Measurements from ENCODE around the gene NOX3.
"Not testable (repeated sequence)": the region's sequence is repeated elsewhere in the genome, so short reads cannot be mapped to it uniquely, and the experiment has no call there.

Gene NOX3

DNA sequence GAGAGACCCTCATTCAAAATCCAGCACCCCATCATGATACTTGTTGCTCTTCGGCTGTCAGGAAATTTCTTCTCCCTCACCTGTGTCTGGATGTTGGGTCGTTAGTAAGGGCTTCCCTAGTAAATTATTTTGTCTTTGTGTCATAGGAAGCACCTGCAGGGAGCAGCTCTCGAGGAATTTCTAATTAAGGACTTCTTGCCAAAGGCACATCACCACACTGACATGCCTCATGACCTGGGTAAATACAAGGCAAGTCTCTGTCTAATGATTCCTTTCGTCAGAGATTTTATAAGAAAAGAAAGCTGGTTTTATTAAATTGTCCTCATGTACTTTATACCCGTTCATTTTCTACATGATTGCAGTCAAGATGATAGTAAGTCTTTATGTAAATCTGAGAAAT is at the start of gene NOX3:
Gene NOX3, minus strand, starts transcription at position 74 of the 400 bp plus-strand sequence. Its CDS starts 39 bp downstream, at position 35.
- no peak for DNase-seq (ENCODE audit: low read depth in 4 of 4, low spot score in 1 of 4)

GRCh38 chr6:155504848-155505607 is 49.4 kb upstream of the NOX3 start:
- DNase-seq (ENCODE audit: low read depth in 4 of 4, low spot score in 1 of 4) = no peak

DNA sequence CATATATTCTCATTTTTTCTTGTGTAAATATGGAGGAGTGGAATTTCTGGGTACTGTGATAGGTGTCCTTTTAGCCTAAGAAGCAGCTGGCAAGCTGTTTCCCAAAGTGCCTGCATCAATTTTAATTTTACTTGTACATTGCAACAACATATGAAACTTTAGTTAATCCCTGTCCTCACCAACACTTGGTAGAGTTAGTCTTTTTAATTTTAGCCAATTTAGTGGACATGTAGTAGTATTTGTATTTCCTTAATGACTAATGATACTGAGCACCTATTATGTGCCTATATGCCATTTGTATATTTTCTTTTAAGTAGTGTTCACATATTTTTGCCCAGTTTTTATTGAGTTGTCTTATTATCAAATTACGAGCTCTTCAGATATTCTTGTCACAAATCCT is 46.8 kb upstream of the NOX3 start:
- no peak for DNase-seq (ENCODE audit: low read depth in 4 of 4, low spot score in 1 of 4)

- DNase-seq (ENCODE audit: low read depth in 4 of 4, low spot score in 1 of 4) = no peak
Observed at GRCh38 chr6:155499574-155499973, 43.9 kb upstream of the NOX3 start.

DNA sequence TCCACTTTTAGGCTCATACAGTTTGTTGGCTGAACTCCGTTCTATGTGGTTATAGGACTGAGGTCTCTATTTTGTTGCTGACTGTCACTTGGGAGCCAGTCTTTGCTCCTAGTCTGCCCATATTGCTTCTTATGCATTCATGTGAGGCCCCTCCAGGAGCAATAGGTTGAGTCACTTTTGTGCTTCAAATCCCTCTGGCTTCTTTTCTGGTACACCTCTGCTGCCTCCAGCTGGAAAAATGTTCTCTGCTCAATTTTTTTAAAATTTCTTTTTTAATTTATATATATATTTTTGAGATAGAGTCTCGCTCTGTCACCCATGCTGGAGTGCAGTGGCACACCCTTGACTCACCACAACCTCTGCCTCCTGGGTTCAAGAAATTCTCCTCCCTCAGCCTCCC is 42.7 kb upstream of the NOX3 start:
- DNase-seq (ENCODE audit: low read depth in 4 of 4, low spot score in 1 of 4) = no peak

DNA sequence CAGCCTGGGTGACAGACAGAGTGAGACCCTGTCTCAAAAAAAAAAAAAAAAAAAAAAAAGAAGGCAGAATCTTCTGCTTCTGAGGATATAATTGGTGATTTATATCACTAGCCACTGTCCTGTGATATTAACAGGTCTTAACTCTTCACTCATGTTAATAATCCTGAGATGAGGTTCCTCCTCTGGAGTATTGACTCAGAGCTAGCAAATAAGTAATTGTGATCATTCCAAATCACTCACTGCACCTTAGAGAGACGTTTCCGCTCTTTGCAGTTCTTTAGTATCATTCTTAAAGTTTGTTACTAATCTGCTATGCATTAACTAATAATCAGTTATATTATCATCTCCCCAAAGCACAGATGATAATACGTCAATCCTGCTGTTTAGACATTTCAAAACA is 41.6 kb upstream of the NOX3 start:
- no peak for DNase-seq (ENCODE audit: low read depth in 4 of 4, low spot score in 1 of 4)

DNA sequence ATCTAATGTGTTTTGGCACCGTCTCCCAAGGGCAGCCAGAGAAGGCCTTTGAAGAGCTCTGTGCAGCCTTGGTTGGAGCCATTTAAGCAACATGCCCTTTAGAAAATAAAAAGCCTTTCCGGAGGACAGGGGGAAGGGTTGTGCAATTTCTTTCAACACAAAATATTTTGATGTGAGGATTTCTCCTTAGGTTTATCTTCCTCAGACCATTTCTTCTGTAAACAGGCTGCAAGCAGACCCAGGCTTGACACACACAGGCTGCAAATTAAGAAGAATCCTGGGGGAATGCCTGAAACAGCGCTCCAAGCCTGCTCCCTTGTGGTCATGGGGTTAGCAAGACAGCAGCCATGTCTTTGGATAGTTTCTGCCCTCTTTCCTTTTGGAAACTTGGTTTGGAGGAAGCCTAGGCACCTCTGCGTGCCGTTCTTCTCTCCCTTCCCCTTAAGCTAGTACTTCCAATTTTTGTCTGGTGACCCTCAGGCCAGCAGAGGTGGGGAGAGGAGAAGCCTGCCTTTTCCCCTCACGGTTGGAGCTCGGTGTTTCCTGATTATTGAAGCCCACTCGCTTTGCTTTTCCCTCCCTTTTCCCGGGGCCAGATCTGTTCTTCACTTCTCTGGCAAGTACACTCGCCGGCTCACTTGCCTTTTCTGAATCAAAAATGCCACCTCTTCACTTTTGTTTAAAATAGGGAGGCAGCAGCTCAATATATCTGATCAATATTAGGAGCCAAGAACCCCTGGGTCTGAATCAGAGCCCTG is 39.6 kb upstream of the NOX3 start:
- DNase-seq (ENCODE audit: low read depth in 4 of 4, low spot score in 1 of 4) = no peak

GRCh38 chr6:155493694-155494143 is 38.1 kb upstream of the NOX3 start:
- peak in 2 of 4 experiments; percentile 8 to 17 for DNase-seq (ENCODE audit: low read depth in 4 of 4, low spot score in 1 of 4)

DNA sequence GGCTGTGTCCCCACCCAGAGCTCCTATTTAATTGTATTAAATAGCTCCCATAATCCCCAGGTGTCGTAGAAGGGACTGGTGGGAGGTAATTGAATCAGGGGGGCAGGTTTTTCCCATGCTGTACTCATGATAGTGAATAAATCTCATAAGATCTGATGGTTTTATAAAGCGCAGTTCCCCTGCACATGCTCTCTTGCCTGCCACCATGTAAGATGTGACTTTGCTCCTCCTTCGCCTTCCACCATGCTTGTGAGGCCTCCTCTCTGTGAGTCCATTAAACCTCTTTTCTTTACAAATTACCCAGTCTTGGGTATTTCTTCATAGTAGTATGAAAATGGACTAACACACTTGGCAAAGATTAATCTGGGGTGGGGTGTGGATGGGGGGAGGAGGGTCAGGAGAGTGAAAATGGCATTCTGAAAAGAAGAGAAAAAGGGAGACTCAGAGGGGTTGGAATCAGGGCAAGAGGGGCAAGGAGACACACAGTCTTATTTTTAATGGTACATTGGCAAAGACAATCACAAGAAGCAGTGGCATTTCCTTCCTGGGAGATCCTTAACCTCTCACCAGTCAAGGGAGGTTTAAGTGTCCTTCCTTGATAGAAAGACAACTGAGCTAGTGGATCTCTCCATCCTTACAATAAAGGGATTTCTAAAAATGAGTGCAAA is 37.5 kb upstream of the NOX3 start:
- no peak for DNase-seq (ENCODE audit: low read depth in 4 of 4, low spot score in 1 of 4)

DNA sequence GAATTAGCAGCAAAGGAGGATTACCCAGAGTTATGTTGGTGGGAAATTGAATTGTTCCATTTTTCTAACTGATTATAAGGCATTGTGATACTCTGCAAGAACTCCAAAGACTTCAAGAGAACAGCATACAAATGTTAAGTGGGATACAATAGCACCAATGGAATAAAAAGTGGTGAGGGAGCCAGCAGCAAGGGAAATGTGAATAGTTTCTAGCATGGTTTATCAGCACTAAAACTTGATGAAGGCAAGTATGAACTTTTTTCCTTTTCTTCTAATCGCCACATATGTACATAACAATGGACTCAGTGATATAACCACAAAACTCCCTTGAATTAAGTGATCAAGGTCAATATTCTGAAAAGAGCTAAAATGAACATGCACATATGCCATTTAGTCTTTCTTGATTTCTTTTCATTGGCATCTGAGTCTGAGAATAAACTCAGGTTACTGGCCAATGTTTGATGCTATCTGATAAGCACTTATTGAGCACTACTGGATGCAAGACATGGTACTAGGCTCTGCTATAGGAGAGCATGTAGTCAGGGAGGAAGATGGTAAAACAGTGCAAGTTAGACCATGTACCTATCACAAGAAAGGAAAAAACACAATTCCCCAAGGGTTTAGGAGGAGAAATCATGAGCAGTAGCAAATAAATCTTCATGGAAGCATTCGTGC is 36.6 kb upstream of the NOX3 start:
- no peak for DNase-seq (ENCODE audit: low read depth in 4 of 4, low spot score in 1 of 4)

DNA sequence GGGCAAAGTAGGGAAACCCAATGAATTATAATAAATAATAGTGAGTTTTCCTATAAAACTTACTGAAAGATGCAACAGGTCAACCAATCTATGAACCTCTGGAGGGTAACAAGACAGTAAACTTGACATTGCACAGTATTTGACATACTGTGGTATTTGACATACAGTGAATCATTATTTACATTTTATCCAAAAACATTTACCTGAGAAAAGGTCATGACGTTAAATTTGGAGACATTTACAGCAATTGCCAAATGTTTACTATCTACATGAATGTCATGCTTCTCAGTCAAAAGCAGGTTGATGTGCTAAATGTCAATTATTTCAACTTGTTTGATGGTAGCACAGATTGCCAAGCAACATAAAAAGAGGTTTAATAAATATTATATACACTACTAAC is 35.8 kb upstream of the NOX3 start:
- no peak for DNase-seq (ENCODE audit: low read depth in 4 of 4, low spot score in 1 of 4)

DNA sequence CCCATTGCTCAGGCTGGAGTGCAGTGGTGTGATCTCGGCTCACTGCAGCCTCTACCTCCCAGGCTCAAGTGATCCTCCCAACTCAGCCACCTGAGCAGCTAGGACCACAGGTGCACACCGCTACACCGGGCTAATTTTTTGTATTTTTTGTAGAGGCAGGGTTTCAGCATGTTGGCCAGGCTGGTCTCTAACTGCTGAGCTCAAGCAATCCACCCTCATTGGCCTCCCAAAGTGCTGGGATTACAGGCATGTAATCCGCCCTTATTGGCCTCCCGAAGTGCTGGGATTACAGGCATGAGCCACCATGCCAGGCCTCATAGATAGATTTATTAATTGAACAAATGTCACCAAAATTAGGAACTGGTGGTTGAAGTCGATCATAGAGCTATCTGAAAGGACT is 32.6 kb upstream of the NOX3 start:
- not testable (repeated sequence) for DNase-seq (ENCODE audit: low read depth in 4 of 4, low spot score in 1 of 4)

DNA sequence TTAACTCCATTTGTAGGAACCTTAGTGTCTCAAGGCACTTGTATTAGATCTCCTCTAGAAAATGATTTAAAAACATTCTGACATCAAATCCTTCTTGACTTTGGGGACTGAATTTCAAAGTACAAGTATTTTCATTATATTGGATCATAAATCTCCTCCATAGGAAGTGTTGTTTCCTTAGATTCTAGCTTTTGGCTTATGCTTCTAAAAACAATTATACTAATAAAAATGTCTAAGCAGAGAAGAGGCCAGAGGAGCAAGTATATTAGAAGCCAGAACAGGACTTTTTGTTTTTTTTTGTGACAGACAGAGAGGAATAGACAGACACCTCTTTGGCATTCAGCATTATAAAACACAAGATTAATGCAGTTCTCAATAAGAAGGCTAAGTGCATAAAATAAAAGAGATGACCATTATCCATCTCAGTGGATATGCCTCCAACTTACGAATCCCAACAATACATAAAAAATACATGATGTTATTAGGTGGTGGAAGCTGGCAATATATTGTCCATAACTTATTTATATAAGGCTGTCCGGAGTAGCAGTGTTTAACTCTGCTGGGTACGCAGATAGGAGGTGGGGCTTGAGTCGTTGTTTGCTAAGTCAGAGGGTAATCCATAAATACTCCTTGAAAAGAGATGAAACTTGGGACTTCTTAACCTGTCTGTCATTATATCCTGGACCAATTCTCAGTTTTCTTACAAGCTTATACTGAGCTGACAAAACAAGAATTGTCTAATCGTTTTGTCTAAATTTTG is 31.9 kb upstream of the NOX3 start:
- no peak for DNase-seq (ENCODE audit: low read depth in 4 of 4, low spot score in 1 of 4)

DNA sequence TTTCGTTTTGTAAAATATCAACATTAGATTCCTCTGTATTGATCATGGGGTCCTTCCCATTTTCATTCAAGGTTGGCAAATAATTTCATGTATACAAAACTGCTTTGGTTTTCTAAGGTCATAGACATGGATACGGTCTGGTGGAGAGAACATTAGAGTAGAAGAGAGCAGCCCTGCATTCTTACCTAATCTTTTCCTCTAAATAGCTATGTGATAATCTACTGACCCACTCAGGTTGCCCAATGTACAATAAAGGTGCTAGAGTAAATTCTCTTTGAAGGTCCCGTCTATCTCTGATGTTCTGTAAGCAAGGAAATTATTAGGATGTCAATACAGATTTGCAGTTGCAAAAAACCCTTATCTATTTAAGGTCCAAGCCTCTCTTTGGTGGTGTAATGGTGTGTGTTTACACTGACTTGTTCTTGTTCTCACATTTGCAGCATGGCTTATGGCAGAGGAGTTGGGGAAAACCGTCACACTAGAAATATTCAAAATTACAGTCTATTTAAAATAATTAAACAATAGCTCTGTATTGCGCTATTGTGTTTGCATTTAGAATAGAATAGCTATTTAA is 31.2 kb upstream of the NOX3 start:
- no peak for DNase-seq (ENCODE audit: low read depth in 4 of 4, low spot score in 1 of 4)

DNA sequence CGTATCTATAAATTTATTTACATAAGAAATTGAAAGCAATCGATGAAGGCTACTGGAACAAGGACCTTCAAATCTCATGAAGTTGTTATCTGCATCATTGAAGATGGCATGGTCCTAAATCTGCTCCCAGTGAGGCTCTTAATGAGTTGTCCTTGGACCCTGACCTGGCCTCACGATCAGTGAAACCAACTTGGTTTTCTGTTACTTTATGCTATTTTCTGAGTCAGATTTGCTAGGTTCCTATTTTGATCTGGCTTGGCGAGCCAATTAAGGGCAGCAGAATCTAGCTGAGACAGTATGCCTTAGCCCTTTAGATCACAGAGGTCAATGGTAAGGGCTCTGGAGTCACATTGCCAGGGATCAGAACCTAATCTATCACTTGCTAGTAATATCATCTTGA is 30.1 kb upstream of the NOX3 start:
- no peak for DNase-seq (ENCODE audit: low read depth in 4 of 4, low spot score in 1 of 4)

DNA sequence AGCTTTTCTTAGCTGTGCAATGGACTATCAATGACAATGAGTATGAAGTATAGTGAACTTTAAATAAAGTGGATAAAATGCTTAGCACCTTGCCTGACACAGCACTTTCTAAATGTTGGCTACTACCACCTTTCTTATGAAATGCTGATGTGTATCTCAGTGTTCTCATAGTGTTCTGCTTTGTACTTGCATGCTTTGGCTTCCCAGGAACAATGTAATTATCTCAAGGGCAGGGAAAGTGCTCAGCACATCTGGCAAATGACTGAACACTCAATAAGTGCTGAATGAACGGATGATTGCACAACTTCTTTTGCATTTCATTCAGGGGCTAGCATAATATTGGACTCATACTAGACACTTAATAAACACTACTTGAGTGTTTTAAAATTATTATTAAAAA is 28.2 kb upstream of the NOX3 start:
- DNase-seq (ENCODE audit: low read depth in 4 of 4, low spot score in 1 of 4) = no peak

DNA sequence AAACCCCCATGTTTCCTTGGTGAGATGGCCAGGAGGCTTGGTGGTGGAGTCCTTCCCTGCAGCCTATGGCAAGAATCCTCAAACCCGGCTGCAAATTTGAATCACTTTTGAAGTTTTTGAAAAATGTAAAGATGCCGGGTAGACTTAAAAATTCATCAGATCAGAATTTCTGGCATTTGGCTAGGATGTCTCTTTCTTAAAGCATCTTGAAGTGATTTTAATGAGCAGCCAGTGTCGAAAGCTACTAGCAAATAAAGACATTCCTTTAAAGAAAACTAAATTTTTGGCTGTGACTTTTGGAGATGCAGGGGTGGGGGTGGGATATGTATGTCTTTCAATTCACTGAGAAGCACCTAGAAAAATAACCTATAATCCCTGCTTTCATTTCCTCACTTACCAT is 25.6 kb upstream of the NOX3 start:
- DNase-seq (ENCODE audit: low read depth in 4 of 4, low spot score in 1 of 4) = no peak

GRCh38 chr6:155473741-155474140 is 18.1 kb upstream of the NOX3 start:
- DNase-seq (ENCODE audit: low read depth in 4 of 4, low spot score in 1 of 4) = no peak

DNA sequence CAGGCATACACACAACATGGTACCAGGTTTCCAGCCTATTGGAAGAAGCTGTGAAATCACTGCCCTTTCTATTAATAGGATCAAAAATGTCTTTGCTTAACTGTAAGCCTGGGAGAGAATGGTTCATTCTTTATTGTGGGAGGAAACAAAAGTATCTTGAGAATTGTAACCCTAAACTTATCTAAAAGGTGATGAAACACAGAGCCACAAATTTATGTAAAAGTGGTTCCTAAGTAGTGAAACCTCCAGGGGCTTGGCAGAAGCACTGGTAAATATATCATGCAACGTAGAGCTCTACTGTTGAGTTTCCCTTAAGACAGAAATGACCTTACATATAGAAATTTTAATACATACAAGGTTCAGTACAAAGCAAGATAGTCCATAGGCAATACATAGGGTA is 17.2 kb upstream of the NOX3 start:
- no peak for DNase-seq (ENCODE audit: low read depth in 4 of 4, low spot score in 1 of 4)

- DNase-seq (ENCODE audit: low read depth in 4 of 4, low spot score in 1 of 4) = not testable (repeated sequence)
Observed at GRCh38 chr6:155470979-155471616, 15.5 kb upstream of the NOX3 start.

Measured in stimulated activated CD4-positive, alpha-beta T cell treated with anti-CD3 and anti-CD28 coated beads, Interleukin-1b, Interleukin-23, amount 100 ng/mL, for 24 hours (primary cell).